Keratinocyte (primary cell): ENCODE measurements around the gene SUGCT.

Experiments
- CTCF ChIP-seq, 3 experiments: IDR thresholded peaks in 1 of 3; conservative IDR thresholded peaks in 1 of 3; optimal IDR thresholded peaks in 1 of 3; 2 replicates in 2 of 3; 3 replicates in 1 of 3; pipeline versions ENCODE3 to v1.5.1; 2011; ENCODE audit warnings: low read length in 3 of 3, mild to moderate bottlenecking in 3 of 3, moderate library complexity in 2 of 3, control low read depth in 1 of 3, inconsistent platforms in 1 of 3; ENCODE audit not compliant: insufficient read depth in 2 of 3; ENCODE audit errors: extremely low read depth in 1 of 3
- EZH2 ChIP-seq: IDR thresholded peaks from one replicate; pipeline ENCODE4 v1.6.1; 2012; ENCODE audit warnings: inconsistent platforms, mild to moderate bottlenecking, low read length, moderate library complexity

- TF ChIP-seq EZH2 (no peak), CTCF (optimal IDR thresholded peaks at IDR 0.05 in 1 of 3, IDR thresholded peaks at IDR 0.05 in 1 of 3, conservative IDR thresholded peaks at IDR 0.05 in 1 of 3; ENCODE audit: extremely low read depth in 1 of 3, insufficient read depth in 2 of 3, low read length in 3 of 3) (no peak)
Measured at GRCh38 chr7:40839881-40840280, 705.1 kb downstream of the SUGCT start.
